NT2/D1 (cell line): ENCODE measurements around the gene NSL1.

ENCODE experiments used
- SUZ12 ChIP-seq: IDR thresholded peaks from 2 replicates; pipeline ENCODE4 v1.6.1; 2011; ENCODE audit not compliant: insufficient read length, insufficient read depth; ENCODE audit errors: extremely low read depth
- YY1 ChIP-seq: IDR thresholded peaks from 2 replicates; pipeline ENCODE4 v1.6.1; 2011; ENCODE audit not compliant: insufficient read length, insufficient read depth
- ZNF274 ChIP-seq: IDR thresholded peaks from 2 replicates; pipeline ENCODE4 v1.6.1; 2011; ENCODE audit warnings: mild to moderate bottlenecking, low read depth, low read length

GRCh38 chr1:212698467-212699103, 93.0 kb downstream of the NSL1 start:
- TF ChIP-seq SUZ12 (no peak), YY1 (no peak), ZNF274 (no peak)
